HepG2 (cell line): ENCODE measurements around the gene NBR1. TPM values are rescaled to one million over a fixed set of nuclear protein-coding genes. Genes with fewer than 3 reads are reported as not detected.

Experiments used
- ATAC-seq: fragments of 200-7000 bp; cut with Tn5 transposase; 3 replicates; pipeline ENCODE4 v1.9.1; 2020; ENCODE audit warnings: mild to moderate bottlenecking, moderate library complexity
- BruUV-seq: library from RNA; stranded (reverse); fragments of 400-500 nt; replicated peaks from 2 replicates; lab custom pipeline; 2021; lab: Mats Ljungman, UMichigan
- CTCF ChIA-PET: fragments of 300-600 bp; formaldehyde crosslinking; extraction: SDS; loops from one replicate; lab custom pipeline; 2021; ENCODE audit warnings: low total read pairs, inconsistent platforms, low intra/inter-chr PET ratio; lab: Yijun Ruan, JAX
- POLR2A ChIA-PET: fragments of 350-600 bp; sonication (Branson Sonifier 250); formaldehyde crosslinking; loops from one replicate; lab custom pipeline; 2020; ENCODE audit warnings: antibody characterized with exemption, inconsistent platforms; lab: Yijun Ruan, JAX
- DNase-seq: peaks from one replicate; pipeline ENCODE4 v3.0.0-alpha.2; 2015; ENCODE audit warnings: low spot score
- FAIRE-seq: peaks from 3 replicates; lab custom pipeline; 2011; peaks lifted over from hg19 to GRCh38; lab: Jason Lieb, UNC
- H2AFZ ChIP-seq: one replicate; pipeline ENCODE4 v1.6.1; 2011; ENCODE audit warnings: low read length, inconsistent platforms
- H3K27ac ChIP-seq: fragments of 300-600 bp; 3 replicates; pipeline ENCODE4 v1.8.0; 2011; ENCODE audit warnings: mixed run types, mild to moderate bottlenecking, mixed read lengths, low read length, inconsistent platforms; ENCODE audit not compliant: insufficient read depth; ENCODE audit errors: extremely low read length
- H3K27me3 ChIP-seq, 2 experiments: fragments of 200-600 bp in 1 of 2; 2 replicates in 1 of 2; 3 replicates in 1 of 2; pipeline versions ENCODE4 v1.6.0 to v1.8.0; 2011; ENCODE audit warnings: low read length in 2 of 2, mild to moderate bottlenecking in 2 of 2, moderate library complexity in 2 of 2, inconsistent platforms in 1 of 2; ENCODE audit not compliant: insufficient read depth in 2 of 2, control insufficient read depth in 1 of 2
- H3K36me3 ChIP-seq, 2 experiments: fragments of 200-600 bp in 1 of 2; replicated peaks in 1 of 2; 2 replicates in 1 of 2; 3 replicates in 1 of 2; pipeline versions ENCODE4 v1.5.1 to v1.8.0; 2011; ENCODE audit warnings: low read length in 2 of 2, inconsistent platforms in 1 of 2; ENCODE audit not compliant: insufficient read depth in 2 of 2, control insufficient read depth in 1 of 2
- H3K4me1 ChIP-seq: 2 replicates; pipeline ENCODE4 v1.5.1; 2012; ENCODE audit warnings: low read length, inconsistent platforms; ENCODE audit not compliant: insufficient read depth
- H3K4me2 ChIP-seq: 2 replicates; pipeline ENCODE4 v1.6.0; 2011; ENCODE audit warnings: low read depth, low read length, inconsistent platforms
- H3K4me3 ChIP-seq, 3 experiments: fragments of 200-600 bp in 1 of 3; sonication (generic), shearing (Covaris generic) in 1 of 3; replicated peaks in 1 of 3; 2 replicates each; pipeline ENCODE4 v1.5.1; 2011 to 2016; ENCODE audit warnings: low read length in 3 of 3, inconsistent platforms in 2 of 3, low read depth in 2 of 3, mild to moderate bottlenecking in 2 of 3, control low read depth in 1 of 3, mixed read lengths in 1 of 3; ENCODE audit not compliant: insufficient read depth in 1 of 3
- H3K79me2 ChIP-seq: one replicate; pipeline ENCODE4 v1.6.1; 2011; ENCODE audit warnings: low read length, inconsistent platforms; ENCODE audit not compliant: insufficient read depth
- H3K9ac ChIP-seq: 2 replicates; pipeline ENCODE4 v1.6.0; 2011; ENCODE audit warnings: mild to moderate bottlenecking, low read depth, low read length, inconsistent platforms; ENCODE audit not compliant: insufficient read depth
- H3K9me3 ChIP-seq: 2 replicates; pipeline ENCODE4 v1.5.1; 2012; ENCODE audit warnings: mild to moderate bottlenecking, low read length
- H4K20me1 ChIP-seq: 2 replicates; pipeline ENCODE4 v1.6.0; 2011; ENCODE audit warnings: inconsistent platforms, mild to moderate bottlenecking, low read length, moderate library complexity; ENCODE audit not compliant: insufficient read depth
- AGO2 ChIP-seq: fragments of 200-400 bp; formaldehyde crosslinking; optimal IDR thresholded peaks from 2 replicates; pipeline ENCODE3; 2017; ENCODE audit warnings: mild to moderate bottlenecking, low read depth, low read length, moderate library complexity
- BHLHE40 ChIP-seq: IDR thresholded peaks from 2 replicates; pipeline ENCODE4 v1.6.1; 2011; ENCODE audit warnings: low read length, improper control_type of control experiment
- BRCA1 ChIP-seq: sonication (generic); formaldehyde crosslinking; IDR thresholded peaks from 2 replicates; pipeline ENCODE4 v1.4.0; 2020; ENCODE audit warnings: missing genetic modification reagents
- CEBPB ChIP-seq: IDR thresholded peaks from 2 replicates; pipeline ENCODE4 v1.6.1; 2011; ENCODE audit warnings: low read depth, low read length, improper control_type of control experiment, borderline replicate concordance
- HNF4A ChIP-seq: sonication (generic); formaldehyde crosslinking; IDR thresholded peaks from 2 replicates; pipeline ENCODE4 v1.4.0; 2020; ENCODE audit warnings: missing genetic modification reagents
- ZNF280B ChIP-seq: sonication (generic); formaldehyde crosslinking; IDR thresholded peaks from 2 replicates; pipeline ENCODE4 v1.5.0; 2020; ENCODE audit warnings: missing genetic modification reagents, mild to moderate bottlenecking, borderline replicate concordance
- ZNF704 ChIP-seq: sonication (generic); formaldehyde crosslinking; IDR thresholded peaks from 2 replicates; pipeline ENCODE4 v1.8.1; 2023; ENCODE audit warnings: mild to moderate bottlenecking, inconsistent platforms, moderate library complexity, missing genetic modification reagents, borderline replicate concordance
- WGBS: methylation state at CpG from one replicate; pipeline ENCODE4 v1.1.6; 2017; ENCODE audit warnings: low lambda C conversion rate; 5-methylcytosine and 5-hydroxymethylcytosine counted together
- in situ Hi-C: cut with HindIII; loops from 2 replicates; pipeline ENCODE4 v1.10.0; 2017; ENCODE audit warnings: low pct_unique_long_range_greater_than_20kb; ENCODE audit not compliant: extremely low pct_ligation_motif_present
- intact Hi-C: fragments of 100-400 bp; cut with micrococcal nuclease; formaldehyde crosslinking; loops from one replicate; pipeline ENCODE4 v1.10.0; 2022; ENCODE audit not compliant: unreplicated experiment
- polyA plus RNA-seq, 8 experiments: library from polyadenylated mRNA; depleted of rRNA in 3 of 8; stranded (reverse) in 7 of 8; unstranded in 1 of 8; fragments of >200 nt; fragmentation: Illumina TruSeq in 4 of 8; extraction: Trizol in 4 of 8; gene quantifications; 2 replicates each; pipeline versions ENCODE4 v1.2.1 to v1.2.3, GENCODE V29; 2011 to 2016; ENCODE audit warnings: low read depth in 4 of 8, missing spikeins in 1 of 8, mixed read lengths in 1 of 8; ENCODE audit not compliant: insufficient read depth in 1 of 8
- total RNA-seq, 5 experiments: library from RNA; depleted of rRNA; stranded (reverse); fragments of >200 nt; fragmentation: Illumina TruSeq; extraction: Trizol; gene quantifications; 2 replicates each; pipeline ENCODE4 v1.2.3, GENCODE V29; 2016; ENCODE audit warnings: low read depth in 1 of 5
- TF ChIP-seq, protein P1 (sequence below): sonication (generic); formaldehyde crosslinking; IDR thresholded peaks from 2 replicates; pipeline ENCODE4 v1.4.0; 2020; ENCODE audit warnings: missing genetic modification reagents

The NBR1 gene
- total and polyA plus RNA-seq, 2 of the 13 experiments (the other 11 are each of a cell fraction or from before 2014, with no cell fraction given) = 51.7 to 121 TPM

- no peaks in the 10 kb centered on the region for H3K9me3 ChIP-seq
- H4K20me1 ChIP-seq = no peaks in the 10 kb centered on the region
- peak; percentile 12 for ATAC-seq
- no peak for DNase-seq
- in situ Hi-C loops = no loop called here
- peak overlapping the region; percentile 12 for H3K27ac ChIP-seq
- ChIA-PET POLR2A (interaction anchor here (2.0 to 5.1 kb wide), 3 partner anchors 12 to 91 kb away, joined by 5 to 28 read pairs (median 13); partner anchors contain the start of genes NBR1 and TMEM106A), CTCF (no interaction called here)
- H3K9ac ChIP-seq = no peak overlapping the region
- H3K27me3 ChIP-seq = no peaks in the 10 kb centered on the region
- intact Hi-C loops = no loop called here
- H3K4me1 ChIP-seq = peaks cover 14% of the 10 kb centered on the region
- no peak for TF ChIP-seq BRCA1 (CRISPR knock-in tag)
- TF ChIP-seq ZNF280B = 0 out of 2 replicates have a peak, but pooled peaks have one; percentile 33
- no peak for TF ChIP-seq CEBPB
- peak; percentile 45 for TF ChIP-seq AGO2
- no peak for TF ChIP-seq BHLHE40
- TF ChIP-seq, all 625 proteins: peak for 2
- no TSS peak for BruUV-seq
- no peak overlapping the region for H3K4me3 ChIP-seq
- H2AFZ ChIP-seq = no peak overlapping the region
- WGBS = 98% methylated on average over 7 of the region's 7 CpGs
- no peak for FAIRE-seq
- no peak overlapping the region for H3K4me2 ChIP-seq
- no peaks in the 10 kb centered on the region for H3K79me2 ChIP-seq
- peaks cover 16 to 37% of the 10 kb centered on the region in 2 experiments for H3K36me3 ChIP-seq
These were observed 53.2 kb downstream of the NBR1 start for GRCh38 chr17:43224146-43224705.

- no peak overlapping the region for H3K9ac ChIP-seq
- H3K4me3 ChIP-seq = no peak overlapping the region
- in situ Hi-C loops (no loop called here), intact Hi-C loops (no loop called here)
- H3K36me3 ChIP-seq = peaks cover 15 to 33% of the 10 kb centered on the region in 2 experiments
- no peaks in the 10 kb centered on the region for H3K9me3 ChIP-seq
- H2AFZ ChIP-seq = no peak overlapping the region
- POLR2A ChIA-PET = interaction anchor here (0.6 to 5.1 kb wide), 5 partner anchors 9 to 197 kb away, joined by 3 to 28 read pairs (median 8); partner anchors contain the start of gene TMEM106A
- FAIRE-seq = no peak
- no peak overlapping the region for H3K4me2 ChIP-seq
- CTCF ChIA-PET = no interaction called here
- H3K4me1 ChIP-seq = peaks cover 10% of the 10 kb centered on the region; the same call in 1 of the 2 replicates
- H3K79me2 ChIP-seq = no peaks in the 10 kb centered on the region
- WGBS = 88% methylated on average over 7 of the region's 7 CpGs
- TF ChIP-seq ZNF704 (CRISPR knock-in tag) = no peak
- TF ChIP-seq HNF4A (CRISPR knock-in tag) = 0 out of 2 replicates have a peak, but pooled peaks have one; percentile 5
- TF ChIP-seq, protein P1, sequence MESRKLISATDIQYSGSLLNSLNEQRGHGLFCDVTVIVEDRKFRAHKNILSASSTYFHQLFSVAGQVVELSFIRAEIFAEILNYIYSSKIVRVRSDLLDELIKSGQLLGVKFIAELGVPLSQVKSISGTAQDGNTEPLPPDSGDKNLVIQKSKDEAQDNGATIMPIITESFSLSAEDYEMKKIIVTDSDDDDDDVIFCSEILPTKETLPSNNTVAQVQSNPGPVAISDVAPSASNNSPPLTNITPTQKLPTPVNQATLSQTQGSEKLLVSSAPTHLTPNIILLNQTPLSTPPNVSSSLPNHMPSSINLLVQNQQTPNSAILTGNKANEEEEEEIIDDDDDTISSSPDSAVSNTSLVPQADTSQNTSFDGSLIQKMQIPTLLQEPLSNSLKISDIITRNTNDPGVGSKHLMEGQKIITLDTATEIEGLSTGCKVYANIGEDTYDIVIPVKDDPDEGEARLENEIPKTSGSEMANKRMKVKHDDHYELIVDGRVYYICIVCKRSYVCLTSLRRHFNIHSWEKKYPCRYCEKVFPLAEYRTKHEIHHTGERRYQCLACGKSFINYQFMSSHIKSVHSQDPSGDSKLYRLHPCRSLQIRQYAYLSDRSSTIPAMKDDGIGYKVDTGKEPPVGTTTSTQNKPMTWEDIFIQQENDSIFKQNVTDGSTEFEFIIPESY = peak; percentile 92
- H4K20me1 ChIP-seq = no peaks in the 10 kb centered on the region
- peak; percentile 44 for ATAC-seq
- BruUV-seq = no TSS peak
- H3K27me3 ChIP-seq = no peaks in the 10 kb centered on the region
- H3K27ac ChIP-seq = peak overlapping the region; percentile 19
- no peak for DNase-seq
These were observed 55.4 kb downstream of the NBR1 start for GRCh38 chr17:43226393-43226792.
